HepG2 (cell line): ENCODE measurements around the gene ANXA9. TPM values are rescaled to one million over a fixed set of nuclear protein-coding genes. Genes with fewer than 3 reads are reported as not detected.
A peak's percentile ranks its signal among the peaks of the same experiment; 100 is the strongest.

Source experiments
- GTF2F1 ChIP-seq: fragments of 150-350 bp; IDR thresholded peaks from 2 replicates; pipeline ENCODE4 v1.6.1; 2014; ENCODE audit warnings: low read length
- HNF4A ChIP-seq: sonication (generic); formaldehyde crosslinking; IDR thresholded peaks from 2 replicates; pipeline ENCODE4 v1.4.0; 2020; ENCODE audit warnings: missing genetic modification reagents
- HOXA7 ChIP-seq: sonication (generic); formaldehyde crosslinking; IDR thresholded peaks from 2 replicates; pipeline ENCODE4 v1.8.1; 2022; ENCODE audit warnings: mild to moderate bottlenecking, missing genetic modification reagents, moderate library complexity
- IRX3 ChIP-seq: sonication (generic); formaldehyde crosslinking; IDR thresholded peaks from 2 replicates; pipeline ENCODE4 v1.8.1; 2023; ENCODE audit warnings: mild to moderate bottlenecking, low read depth, missing genetic modification reagents, borderline replicate concordance
- KLF9 ChIP-seq: IDR thresholded peaks from 2 replicates; pipeline ENCODE4 v1.6.1; 2016; ENCODE audit warnings: low read depth
- PBX3 ChIP-seq: sonication (generic); formaldehyde crosslinking; IDR thresholded peaks from 2 replicates; pipeline ENCODE4 v1.8.1; 2023; ENCODE audit warnings: missing genetic modification reagents, inconsistent platforms, borderline replicate concordance
- RBM22 ChIP-seq: fragments of 200-400 bp; formaldehyde crosslinking; optimal IDR thresholded peaks from 2 replicates; pipeline ENCODE3; 2017; ENCODE audit warnings: mild to moderate bottlenecking, low read length, moderate library complexity
- TAF15 ChIP-seq: fragments of 200-400 bp; formaldehyde crosslinking; IDR thresholded peaks from one replicate; pipeline ENCODE4 v1.6.1; 2018; ENCODE audit warnings: mild to moderate bottlenecking, low read depth, low read length; ENCODE audit not compliant: poor library complexity, severe bottlenecking
- ZNF101 ChIP-seq: sonication (generic); formaldehyde crosslinking; IDR thresholded peaks from 2 replicates; pipeline ENCODE4 v1.4.0; 2020; ENCODE audit warnings: mild to moderate bottlenecking, low read depth, missing genetic modification reagents, borderline replicate concordance
- ZNF205 ChIP-seq: IDR thresholded peaks from 2 replicates; pipeline ENCODE4 v1.6.1; 2018; ENCODE audit warnings: missing biosample characterization, missing genetic modification reagents
- ZNF224 ChIP-seq: sonication (generic); formaldehyde crosslinking; IDR thresholded peaks from 2 replicates; pipeline ENCODE4 v1.5.0; 2020; ENCODE audit warnings: mild to moderate bottlenecking, missing genetic modification reagents
- ZNF260 ChIP-seq: sonication (generic); formaldehyde crosslinking; IDR thresholded peaks from 2 replicates; pipeline ENCODE4 v1.4.0; 2020; ENCODE audit warnings: missing genetic modification reagents, low read depth, mild to moderate bottlenecking, borderline replicate concordance
- ZNF282 ChIP-seq: fragments of 450-650 bp; IDR thresholded peaks from 2 replicates; pipeline ENCODE4 v1.6.1; 2018; ENCODE audit not compliant: partially characterized antibody
- ZNF296 ChIP-seq: sonication (generic); formaldehyde crosslinking; conservative IDR thresholded peaks from 2 replicates; pipeline ENCODE4 v1.5.0; 2020; ENCODE audit warnings: mild to moderate bottlenecking, missing genetic modification reagents
- ZNF34 ChIP-seq: sonication (generic); formaldehyde crosslinking; IDR thresholded peaks from 2 replicates; pipeline ENCODE4 v1.4.0; 2020; ENCODE audit warnings: mild to moderate bottlenecking, missing genetic modification reagents, borderline replicate concordance
- ZNF503 ChIP-seq: sonication (generic); formaldehyde crosslinking; IDR thresholded peaks from 2 replicates; pipeline ENCODE4 v1.4.0; 2020; ENCODE audit warnings: missing genetic modification reagents
- ZNF598 ChIP-seq: sonication (generic); formaldehyde crosslinking; IDR thresholded peaks from 2 replicates; pipeline ENCODE4 v1.5.1; 2020; ENCODE audit warnings: mild to moderate bottlenecking, missing genetic modification reagents, borderline replicate concordance
- ZNF713 ChIP-seq: sonication (generic); formaldehyde crosslinking; IDR thresholded peaks from 2 replicates; pipeline ENCODE4 v1.4.0; 2020; ENCODE audit warnings: mild to moderate bottlenecking, missing genetic modification reagents
- ZNF781 ChIP-seq: sonication (generic); formaldehyde crosslinking; IDR thresholded peaks from 2 replicates; pipeline ENCODE4 v1.5.1; 2020; ENCODE audit warnings: borderline replicate concordance, mild to moderate bottlenecking, missing genetic modification reagents; ENCODE audit errors: not compliant biosample characterization
- ZNF790 ChIP-seq: sonication (generic); formaldehyde crosslinking; IDR thresholded peaks from 2 replicates; pipeline ENCODE4 v1.8.0; 2022; ENCODE audit warnings: missing genetic modification reagents, mild to moderate bottlenecking, borderline replicate concordance
- ZNF841 ChIP-seq: sonication (generic); formaldehyde crosslinking; IDR thresholded peaks from 2 replicates; pipeline ENCODE4 v1.8.1; 2023; ENCODE audit warnings: missing genetic modification reagents, borderline replicate concordance
- ZSCAN22 ChIP-seq: sonication (generic); formaldehyde crosslinking; IDR thresholded peaks from 2 replicates; pipeline ENCODE4 v1.4.0; 2020; ENCODE audit warnings: mild to moderate bottlenecking, missing genetic modification reagents
- polyA plus RNA-seq, 8 experiments: library from polyadenylated mRNA; depleted of rRNA in 3 of 8; stranded (reverse) in 7 of 8; unstranded in 1 of 8; fragments of >200 nt; fragmentation: Illumina TruSeq in 4 of 8; extraction: Trizol in 4 of 8; gene quantifications; 2 replicates each; pipeline versions ENCODE4 v1.2.1 to v1.2.3, GENCODE V29; 2011 to 2016; ENCODE audit warnings: low read depth in 4 of 8, missing spikeins in 1 of 8, mixed read lengths in 1 of 8; ENCODE audit not compliant: insufficient read depth in 1 of 8
- total RNA-seq, 5 experiments: library from RNA; depleted of rRNA; stranded (reverse); fragments of >200 nt; fragmentation: Illumina TruSeq; extraction: Trizol; gene quantifications; 2 replicates each; pipeline ENCODE4 v1.2.3, GENCODE V29; 2016; ENCODE audit warnings: low read depth in 1 of 5
- TF ChIP-seq, protein P1 (sequence below): IDR thresholded peaks from 2 replicates; pipeline ENCODE4 v1.6.1; 2016
- TF ChIP-seq, protein P2 (sequence below): IDR thresholded peaks from 2 replicates; pipeline ENCODE4 v1.6.1; 2016; ENCODE audit warnings: low read depth, control low read depth

ANXA9 gene
- total and polyA plus RNA-seq, 2 of the 13 experiments (the other 11 are each of a cell fraction or from before 2014, with no cell fraction given), result 13.3 to 23.9 TPM

GRCh38 chr1:150981805-150982712 is at the start of gene ANXA9 (continued):
- TF ChIP-seq, protein P1, sequence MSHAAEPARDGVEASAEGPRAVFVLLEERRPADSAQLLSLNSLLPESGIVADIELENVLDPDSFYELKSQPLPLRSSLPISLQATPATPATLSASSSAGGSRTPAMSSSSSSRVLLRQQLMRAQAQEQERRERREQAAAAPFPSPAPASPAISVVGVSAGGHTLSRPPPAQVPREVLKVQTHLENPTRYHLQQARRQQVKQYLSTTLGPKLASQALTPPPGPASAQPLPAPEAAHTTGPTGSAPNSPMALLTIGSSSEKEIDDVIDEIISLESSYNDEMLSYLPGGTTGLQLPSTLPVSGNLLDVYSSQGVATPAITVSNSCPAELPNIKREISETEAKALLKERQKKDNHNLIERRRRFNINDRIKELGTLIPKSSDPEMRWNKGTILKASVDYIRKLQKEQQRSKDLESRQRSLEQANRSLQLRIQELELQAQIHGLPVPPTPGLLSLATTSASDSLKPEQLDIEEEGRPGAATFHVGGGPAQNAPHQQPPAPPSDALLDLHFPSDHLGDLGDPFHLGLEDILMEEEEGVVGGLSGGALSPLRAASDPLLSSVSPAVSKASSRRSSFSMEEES (CRISPR knock-in tag), result peak; percentile 79
- 0 out of 2 replicates have a peak, but pooled peaks have one; percentile 49 for TF ChIP-seq ZNF224 (CRISPR knock-in tag)
- no peak for TF ChIP-seq GTF2F1
- TF ChIP-seq ZNF713 (CRISPR knock-in tag), result no peak
- TF ChIP-seq TAF15, result no peak
- no peak for TF ChIP-seq RBM22
- peak; percentile 99 for TF ChIP-seq HNF4A (CRISPR knock-in tag)
- 0 out of 2 replicates have a peak, but pooled peaks have one; percentile 31 for TF ChIP-seq ZNF296 (CRISPR knock-in tag)
- no peak for TF ChIP-seq ZNF260 (CRISPR knock-in tag)
- TF ChIP-seq ZNF790 (CRISPR knock-in tag), result no peak
- TF ChIP-seq KLF9 (CRISPR knock-in tag), result no peak
- no peak for TF ChIP-seq ZSCAN22 (CRISPR knock-in tag)
- peak; percentile 97 for TF ChIP-seq ZNF598
- no peak for TF ChIP-seq ZNF503 (CRISPR knock-in tag)
- no peak for TF ChIP-seq ZNF781
- peak; percentile 78; the same call in 1 of the 2 replicates for TF ChIP-seq ZNF34 (CRISPR knock-in tag)
- no peak for TF ChIP-seq ZNF841
- TF ChIP-seq ZNF205 (CRISPR knock-in tag), result no peak
- TF ChIP-seq, protein P2, sequence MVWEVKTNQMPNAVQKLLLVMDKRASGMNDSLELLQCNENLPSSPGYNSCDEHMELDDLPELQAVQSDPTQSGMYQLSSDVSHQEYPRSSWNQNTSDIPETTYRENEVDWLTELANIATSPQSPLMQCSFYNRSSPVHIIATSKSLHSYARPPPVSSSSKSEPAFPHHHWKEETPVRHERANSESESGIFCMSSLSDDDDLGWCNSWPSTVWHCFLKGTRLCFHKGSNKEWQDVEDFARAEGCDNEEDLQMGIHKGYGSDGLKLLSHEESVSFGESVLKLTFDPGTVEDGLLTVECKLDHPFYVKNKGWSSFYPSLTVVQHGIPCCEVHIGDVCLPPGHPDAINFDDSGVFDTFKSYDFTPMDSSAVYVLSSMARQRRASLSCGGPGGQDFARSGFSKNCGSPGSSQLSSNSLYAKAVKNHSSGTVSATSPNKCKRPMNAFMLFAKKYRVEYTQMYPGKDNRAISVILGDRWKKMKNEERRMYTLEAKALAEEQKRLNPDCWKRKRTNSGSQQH (CRISPR knock-in tag), result 0 out of 2 replicates have a peak, but pooled peaks have one; percentile 69
- TF ChIP-seq PBX3, result no peak
- no peak for TF ChIP-seq ZNF282
- TF ChIP-seq IRX3, result no peak
- TF ChIP-seq ZNF101 (CRISPR knock-in tag), result no peak
- no peak for TF ChIP-seq HOXA7 (CRISPR knock-in tag)
